ENCODE data around the gene OXGR1. TPM values are rescaled to one million over a fixed set of nuclear protein-coding genes. Genes with fewer than 3 reads are reported as not detected.
A peak's percentile ranks its signal among the peaks of the same experiment; 100 is the strongest.

The OXGR1 gene
- total RNA-seq, 1 experiment from 2014 or later, result not detected

DNA sequence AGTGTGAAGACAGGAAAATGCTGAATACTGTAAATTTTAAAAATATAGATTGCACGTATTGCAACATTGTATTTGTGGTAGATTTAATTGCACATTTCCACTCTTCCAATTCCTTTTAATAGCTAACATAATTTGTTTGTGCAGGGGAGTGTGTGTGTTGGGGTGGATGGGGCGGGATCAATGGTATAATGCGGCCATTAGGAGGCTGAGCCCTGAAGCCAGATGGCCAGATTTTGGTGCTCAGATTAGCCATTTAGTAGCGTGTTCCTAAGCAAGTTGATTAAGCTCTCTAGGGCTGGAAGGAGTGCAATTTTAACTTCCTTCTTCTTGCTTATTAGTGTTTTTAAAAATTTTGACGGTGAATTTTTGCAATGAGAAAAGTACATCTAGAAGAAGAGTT is 5.8 kb downstream of the OXGR1 start:
- intact Hi-C loops (cut with micrococcal nuclease; ENCODE audit: unreplicated experiment), result no loop called here
- no peaks in the 10 kb centered on the region for H3K36me3 ChIP-seq (ENCODE audit: control insufficient read depth, insufficient read depth, low read length)
- no peak overlapping the region for H3K4me3 ChIP-seq (ENCODE audit: low read depth in 2 of 2, low read length in 2 of 2)
- no peaks in the 10 kb centered on the region for H3K4me1 ChIP-seq (ENCODE audit: control insufficient read depth, insufficient read depth, low read length)
- DNase-seq (ENCODE audit: low read depth, low spot score) (no peak), ATAC-seq (no peak)
- no TSS peak for BruUV-seq (replicated peaks)
- in situ Hi-C loops (cut with HindIII; ENCODE audit: low pct_unique_long_range_greater_than_20kb, low sequenced_read_pairs), result no loop called here
- POLR2A ChIA-PET, result no interaction called here
- TF ChIP-seq SIN3A (IDR thresholded peaks at IDR 0.05; ENCODE audit: borderline replicate concordance, insufficient read depth, low read depth, low read length) (no peak), POLR2AphosphoS5 (IDR thresholded peaks at IDR 0.05; ENCODE audit: low read depth, low read length) (no peak), TCF7L2 (IDR thresholded peaks at IDR 0.05; ENCODE audit: low read depth, low read length) (no peak)
- TF ChIP-seq, protein P1, sequence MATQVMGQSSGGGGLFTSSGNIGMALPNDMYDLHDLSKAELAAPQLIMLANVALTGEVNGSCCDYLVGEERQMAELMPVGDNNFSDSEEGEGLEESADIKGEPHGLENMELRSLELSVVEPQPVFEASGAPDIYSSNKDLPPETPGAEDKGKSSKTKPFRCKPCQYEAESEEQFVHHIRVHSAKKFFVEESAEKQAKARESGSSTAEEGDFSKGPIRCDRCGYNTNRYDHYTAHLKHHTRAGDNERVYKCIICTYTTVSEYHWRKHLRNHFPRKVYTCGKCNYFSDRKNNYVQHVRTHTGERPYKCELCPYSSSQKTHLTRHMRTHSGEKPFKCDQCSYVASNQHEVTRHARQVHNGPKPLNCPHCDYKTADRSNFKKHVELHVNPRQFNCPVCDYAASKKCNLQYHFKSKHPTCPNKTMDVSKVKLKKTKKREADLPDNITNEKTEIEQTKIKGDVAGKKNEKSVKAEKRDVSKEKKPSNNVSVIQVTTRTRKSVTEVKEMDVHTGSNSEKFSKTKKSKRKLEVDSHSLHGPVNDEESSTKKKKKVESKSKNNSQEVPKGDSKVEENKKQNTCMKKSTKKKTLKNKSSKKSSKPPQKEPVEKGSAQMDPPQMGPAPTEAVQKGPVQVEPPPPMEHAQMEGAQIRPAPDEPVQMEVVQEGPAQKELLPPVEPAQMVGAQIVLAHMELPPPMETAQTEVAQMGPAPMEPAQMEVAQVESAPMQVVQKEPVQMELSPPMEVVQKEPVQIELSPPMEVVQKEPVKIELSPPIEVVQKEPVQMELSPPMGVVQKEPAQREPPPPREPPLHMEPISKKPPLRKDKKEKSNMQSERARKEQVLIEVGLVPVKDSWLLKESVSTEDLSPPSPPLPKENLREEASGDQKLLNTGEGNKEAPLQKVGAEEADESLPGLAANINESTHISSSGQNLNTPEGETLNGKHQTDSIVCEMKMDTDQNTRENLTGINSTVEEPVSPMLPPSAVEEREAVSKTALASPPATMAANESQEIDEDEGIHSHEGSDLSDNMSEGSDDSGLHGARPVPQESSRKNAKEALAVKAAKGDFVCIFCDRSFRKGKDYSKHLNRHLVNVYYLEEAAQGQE (IDR thresholded peaks at IDR 0.05; ENCODE audit: insufficient read depth in 1 of 2, low read depth in 2 of 2, low read length in 1 of 2), result no peak
- TF ChIP-seq, protein P2, sequence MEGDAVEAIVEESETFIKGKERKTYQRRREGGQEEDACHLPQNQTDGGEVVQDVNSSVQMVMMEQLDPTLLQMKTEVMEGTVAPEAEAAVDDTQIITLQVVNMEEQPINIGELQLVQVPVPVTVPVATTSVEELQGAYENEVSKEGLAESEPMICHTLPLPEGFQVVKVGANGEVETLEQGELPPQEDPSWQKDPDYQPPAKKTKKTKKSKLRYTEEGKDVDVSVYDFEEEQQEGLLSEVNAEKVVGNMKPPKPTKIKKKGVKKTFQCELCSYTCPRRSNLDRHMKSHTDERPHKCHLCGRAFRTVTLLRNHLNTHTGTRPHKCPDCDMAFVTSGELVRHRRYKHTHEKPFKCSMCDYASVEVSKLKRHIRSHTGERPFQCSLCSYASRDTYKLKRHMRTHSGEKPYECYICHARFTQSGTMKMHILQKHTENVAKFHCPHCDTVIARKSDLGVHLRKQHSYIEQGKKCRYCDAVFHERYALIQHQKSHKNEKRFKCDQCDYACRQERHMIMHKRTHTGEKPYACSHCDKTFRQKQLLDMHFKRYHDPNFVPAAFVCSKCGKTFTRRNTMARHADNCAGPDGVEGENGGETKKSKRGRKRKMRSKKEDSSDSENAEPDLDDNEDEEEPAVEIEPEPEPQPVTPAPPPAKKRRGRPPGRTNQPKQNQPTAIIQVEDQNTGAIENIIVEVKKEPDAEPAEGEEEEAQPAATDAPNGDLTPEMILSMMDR (IDR thresholded peaks at IDR 0.05), result no peak
- no peaks in the 10 kb centered on the region for H3K9me3 ChIP-seq (ENCODE audit: control insufficient read depth, insufficient read depth, low read depth, low read length)
- CTCF ChIA-PET, result no interaction called here
- no peak overlapping the region for H3K27ac ChIP-seq (ENCODE audit: low read length)
- no peaks in the 10 kb centered on the region; the same call in 1 of the 2 replicates for H3K27me3 ChIP-seq (ENCODE audit: control insufficient read depth, insufficient read depth, low read length)

DNA sequence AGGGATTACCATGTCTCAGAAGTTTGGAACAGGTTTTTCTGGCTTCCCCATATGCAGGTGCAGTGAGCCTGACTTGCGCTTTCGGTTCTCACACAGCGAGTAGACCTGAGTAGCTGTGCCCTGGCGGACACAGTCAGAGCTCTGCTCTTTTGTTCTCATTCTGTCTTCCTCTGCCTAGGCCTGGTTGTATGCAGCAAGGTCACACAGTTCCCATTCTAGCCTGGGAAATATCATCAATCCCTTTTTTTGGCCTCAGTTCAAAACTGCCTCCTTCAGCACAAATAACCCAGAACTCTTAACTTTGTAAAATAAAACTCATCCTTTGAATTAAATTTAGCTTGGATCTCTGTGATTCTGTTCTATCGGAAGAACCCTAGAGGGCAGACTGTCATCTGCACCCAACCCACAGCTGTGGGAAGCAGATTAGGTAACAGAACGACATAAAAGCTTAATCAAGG is 10.2 kb downstream of the OXGR1 start:
- no TSS peak for BruUV-seq (replicated peaks)
- DNase-seq (ENCODE audit: low read depth, low spot score), result no peak
- no peak overlapping the region for H3K27ac ChIP-seq (ENCODE audit: low read length)
- no peaks in the 10 kb centered on the region for H3K4me1 ChIP-seq (ENCODE audit: control insufficient read depth, insufficient read depth, low read length)
- TF ChIP-seq POLR2AphosphoS5 (IDR thresholded peaks at IDR 0.05; ENCODE audit: low read depth, low read length) (no peak), TCF7L2 (IDR thresholded peaks at IDR 0.05; ENCODE audit: low read depth, low read length) (no peak)
- TF ChIP-seq, protein P2 (IDR thresholded peaks at IDR 0.05), result peak; percentile 38; the same call in 1 of the 2 replicates
- ChIA-PET POLR2A (no interaction called here), CTCF (no interaction called here)
- ATAC-seq, result peak; percentile 94
- H3K36me3 ChIP-seq (ENCODE audit: control insufficient read depth, insufficient read depth, low read length), result no peaks in the 10 kb centered on the region
- intact Hi-C loops (cut with micrococcal nuclease; ENCODE audit: unreplicated experiment), result no loop called here
- no peaks in the 10 kb centered on the region; the same call in 1 of the 2 replicates for H3K27me3 ChIP-seq (ENCODE audit: control insufficient read depth, insufficient read depth, low read length)
- in situ Hi-C loops (cut with HindIII; ENCODE audit: low pct_unique_long_range_greater_than_20kb, low sequenced_read_pairs), result no loop called here
- peak overlapping the region in 1 of 2 experiments; percentile 29; a peak in 2 of 4 replicates for H3K4me3 ChIP-seq (ENCODE audit: low read depth in 2 of 2, low read length in 2 of 2)
- H3K9me3 ChIP-seq (ENCODE audit: control insufficient read depth, insufficient read depth, low read depth, low read length), result no peaks in the 10 kb centered on the region

Data from Panc1 (cell line).